AG04450 (cell line): Measurements from ENCODE around the gene ELP6. TPM values are rescaled to one million over a fixed set of nuclear protein-coding genes. Genes with fewer than 3 reads are reported as not detected.

ENCODE experiments used
- CTCF ChIA-PET: fragments of 300-600, 350-600 bp; formaldehyde crosslinking; extraction: SDS; loops from one replicate; lab custom pipeline; 2022; ENCODE audit warnings: antibody characterized with exemption, inconsistent platforms; lab: Charles Lee
- POLR2A ChIA-PET: fragments of 350-600 bp; formaldehyde crosslinking; extraction: SDS; loops from one replicate; lab custom pipeline; 2021; ENCODE audit warnings: antibody characterized with exemption, inconsistent platforms; lab: Yijun Ruan, JAX
- DNase-seq: peaks from one replicate; pipeline ENCODE4 v3.0.0-alpha.2; 2011; ENCODE audit warnings: low read depth, low spot score
- H3K27ac ChIP-seq: one replicate; pipeline ENCODE4 v1.5.1; 2012; ENCODE audit warnings: low read depth, low read length, control low read depth
- H3K27me3 ChIP-seq: one replicate; pipeline ENCODE4 v1.6.0; 2012; ENCODE audit warnings: low read length; ENCODE audit not compliant: control insufficient read depth, insufficient read depth
- H3K4me3 ChIP-seq: 2 replicates; pipeline ENCODE4 v1.5.1; 2011; ENCODE audit warnings: mild to moderate bottlenecking, low read depth, low read length, control low read depth
- H3K9me3 ChIP-seq: 2 replicates; pipeline ENCODE4 v1.5.1; 2012; ENCODE audit warnings: low read length; ENCODE audit not compliant: control insufficient read depth, insufficient read depth
- CTCF ChIP-seq: IDR thresholded peaks from 2 replicates; pipeline ENCODE4 v1.5.1; 2011; ENCODE audit warnings: low read depth, low read length, control low read depth, inconsistent platforms
- polyA minus RNA-seq: library from RNA; depleted of rRNA, polyadenylated mRNA; stranded (reverse); fragments of >200 nt; gene quantifications from 2 replicates; pipeline ENCODE4 v1.2.3, GENCODE V29; 2011; rRNA and poly(A)+ RNA removed
- polyA plus RNA-seq: library from polyadenylated mRNA; depleted of rRNA; stranded (reverse); fragments of >200 nt; gene quantifications from 2 replicates; pipeline ENCODE4 v1.2.3, GENCODE V29; 2011; rRNA removed

ELP6 gene
- 40.0 and 46.6 TPM in 2 replicates for polyA plus RNA-seq
- 31.1 and 39.0 TPM in 2 replicates for polyA minus RNA-seq

- H3K4me3 ChIP-seq = peak within 1 kb of the TSS; percentile 70
- H3K27me3 ChIP-seq = no peaks in the 10 kb centered on the region
- H3K27ac ChIP-seq = peak within 1 kb of the TSS; percentile 85
- TF ChIP-seq CTCF = peak; percentile 50
- POLR2A ChIA-PET = interaction anchor here (0.7 kb wide), 1 partner anchor 85 kb away, joined by 6 read pairs; no protein-coding TSS in a partner anchor
- no peaks in the 10 kb centered on the region for H3K9me3 ChIP-seq
- CTCF ChIA-PET = interaction anchor here (0.6 to 4.0 kb wide), 2 partner anchors 91 to 132 kb away, joined by 3 to 21 read pairs; partner anchors contain the start of gene PTPN23
- peak; percentile 91 for DNase-seq
Measured at GRCh38 chr3:47513125-47513929, at the start of gene ELP6. ELP6 (minus strand) TSS chr3:47513712; CDS start chr3:47513590, 122 bp downstream.

GRCh38 chr3:47556351-47556750 lies 42.8 kb upstream of the ELP6 start:
- CTCF ChIA-PET = no interaction called here
- Histone ChIP-seq H3K4me3 (no peak overlapping the region), H3K27me3 (peaks cover 26% of the 10 kb centered on the region), H3K9me3 (no peaks in the 10 kb centered on the region; the same call in 1 of the 2 replicates), H3K27ac (no peak overlapping the region)
- DNase-seq = no peak
- POLR2A ChIA-PET = no interaction called here
- TF ChIP-seq CTCF = no peak

- Histone ChIP-seq H3K27me3 (peaks cover 32% of the 10 kb centered on the region), H3K4me3 (no peak overlapping the region), H3K9me3 (no peaks in the 10 kb centered on the region; the same call in 1 of the 2 replicates), H3K27ac (no peak overlapping the region)
- no peak for TF ChIP-seq CTCF
- ChIA-PET CTCF (no interaction called here), POLR2A (no interaction called here)
- no peak for DNase-seq
Measured at GRCh38 chr3:47554335-47554734, 40.8 kb upstream of the ELP6 start.

- CTCF ChIA-PET = no interaction called here
- Histone ChIP-seq H3K4me3 (no peak overlapping the region), H3K27ac (no peak overlapping the region), H3K27me3 (peaks cover 29% of the 10 kb centered on the region), H3K9me3 (no peaks in the 10 kb centered on the region; the same call in 1 of the 2 replicates)
- no peak for DNase-seq
- POLR2A ChIA-PET = interaction anchor here (0.7 kb wide), 1 partner anchor 80 kb away, joined by 3 read pairs; no protein-coding TSS in a partner anchor
- TF ChIP-seq CTCF = no peak
Measured at GRCh38 chr3:47553407-47553806, 39.9 kb upstream of the ELP6 start.
